Epithelial cell of prostate (primary cell): ENCODE results near the gene USP2.
"Not testable (repeated sequence)": the region's sequence is repeated elsewhere in the genome, so short reads cannot be mapped to it uniquely, and the experiment has no call there.

Experiments
- DNase-seq: peaks from one replicate; pipeline ENCODE4 v3.0.0-alpha.2; 2011; ENCODE audit warnings: low read depth, low spot score
- H3K27ac ChIP-seq: fragments of 450-650 bp; 2 replicates; pipeline ENCODE4 v1.5.1; 2017; ENCODE audit warnings: mild to moderate bottlenecking

The USP2 gene

DNA sequence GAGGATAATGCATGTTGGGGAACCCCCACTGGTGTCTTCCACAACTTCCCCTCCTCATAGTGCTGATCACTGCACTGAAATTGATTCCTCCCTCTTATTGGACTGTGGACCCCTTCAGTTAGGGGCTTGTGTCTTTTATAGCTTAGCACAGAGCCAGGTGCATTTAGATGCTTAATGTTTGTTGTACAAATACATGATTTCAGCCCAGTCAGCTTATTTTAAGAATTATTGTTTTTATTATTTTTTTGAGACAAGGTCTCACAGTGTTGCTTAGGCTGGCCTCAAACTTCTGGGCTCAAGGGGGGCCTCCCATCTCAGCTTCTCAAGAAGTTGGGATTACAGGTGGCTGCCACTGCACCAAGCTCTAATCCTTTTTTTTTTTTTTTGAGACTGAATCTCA lies 33.2 kb upstream of the USP2 start:
- DNase-seq = no peak
- H3K27ac ChIP-seq = no peak overlapping the region

DNA sequence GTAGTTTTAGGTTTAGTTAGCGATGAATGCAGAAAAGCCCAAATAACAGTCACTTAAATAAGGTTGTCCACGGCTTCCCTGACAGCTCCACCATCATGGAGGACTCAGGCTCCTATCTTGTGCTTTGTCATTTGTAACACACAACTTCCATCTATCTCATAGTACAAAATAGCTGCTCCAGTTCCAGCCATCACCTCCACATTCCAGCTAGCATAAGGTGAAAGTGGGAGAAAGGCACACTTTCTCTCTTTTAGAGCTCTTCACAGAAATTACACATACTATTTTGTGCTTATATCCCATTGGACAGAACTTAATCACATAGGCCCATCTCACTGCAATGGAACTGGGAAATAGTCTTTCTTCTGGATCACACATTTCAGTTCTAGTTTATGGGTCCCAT lies 32.8 kb upstream of the USP2 start:
- no peak for DNase-seq
- no peak overlapping the region for H3K27ac ChIP-seq

DNA sequence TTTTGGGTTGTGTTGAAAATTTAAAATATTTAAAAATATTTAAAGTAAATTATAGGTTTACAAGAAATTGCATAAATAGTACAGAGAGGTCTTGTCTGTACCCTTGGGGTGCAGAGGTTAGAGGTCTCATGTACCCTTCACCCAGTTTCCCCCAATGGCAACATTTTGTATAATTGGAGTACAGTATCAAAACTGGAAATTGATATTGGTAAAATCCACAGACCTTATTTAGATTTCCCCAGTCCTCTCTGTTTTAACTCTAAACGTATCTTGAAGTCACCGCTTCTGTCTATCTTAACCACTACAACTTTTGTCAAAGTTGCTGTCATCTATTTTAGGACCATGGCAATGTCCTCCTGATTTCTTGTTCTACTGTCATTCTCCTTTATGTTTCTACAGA lies 30.6 kb upstream of the USP2 start:
- H3K27ac ChIP-seq = no peak overlapping the region

DNA sequence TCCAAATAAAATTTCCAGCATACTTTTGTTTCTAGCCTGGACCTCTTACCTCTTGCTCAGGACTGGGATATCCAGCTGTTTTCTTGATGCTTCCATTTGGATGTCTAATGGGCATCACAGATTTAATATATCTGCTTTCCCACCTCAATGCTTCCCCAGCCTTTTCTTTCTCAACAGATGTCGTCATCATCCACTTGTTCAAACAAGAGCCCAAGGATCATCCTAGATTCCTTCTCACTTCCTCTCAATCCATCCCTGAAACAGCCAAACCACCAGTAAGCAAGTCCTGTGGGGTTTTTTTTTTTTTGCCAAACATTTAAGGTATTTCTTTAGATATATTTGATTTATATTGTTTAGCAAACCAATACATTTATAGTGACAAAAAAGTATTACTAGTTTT lies 29.0 kb upstream of the USP2 start:
- H3K27ac ChIP-seq = no peak overlapping the region
- no peak for DNase-seq

More for the DNA sequence above, 30.6 kb upstream of the USP2 start:
- no peak for DNase-seq

DNA sequence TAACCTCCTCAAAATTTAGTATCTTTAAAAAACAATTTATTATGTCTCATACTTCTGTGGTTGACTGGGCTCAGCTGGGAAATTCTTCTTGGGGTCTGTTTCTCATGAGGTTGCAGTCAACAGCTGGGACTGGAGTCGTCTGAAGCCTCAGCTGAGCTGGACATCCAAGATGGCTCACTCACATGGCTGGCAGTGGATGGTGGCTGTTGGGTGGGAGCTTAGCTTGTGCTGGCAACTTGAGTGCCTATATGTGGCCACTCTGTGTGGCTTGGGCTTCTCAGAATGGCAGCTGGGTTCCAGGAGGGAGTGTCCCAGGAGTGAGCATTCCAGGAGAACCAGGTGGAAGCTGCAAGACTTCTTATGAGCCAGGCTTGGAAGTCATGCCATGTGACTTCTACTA lies 28.2 kb upstream of the USP2 start:
- no peak for DNase-seq

DNA sequence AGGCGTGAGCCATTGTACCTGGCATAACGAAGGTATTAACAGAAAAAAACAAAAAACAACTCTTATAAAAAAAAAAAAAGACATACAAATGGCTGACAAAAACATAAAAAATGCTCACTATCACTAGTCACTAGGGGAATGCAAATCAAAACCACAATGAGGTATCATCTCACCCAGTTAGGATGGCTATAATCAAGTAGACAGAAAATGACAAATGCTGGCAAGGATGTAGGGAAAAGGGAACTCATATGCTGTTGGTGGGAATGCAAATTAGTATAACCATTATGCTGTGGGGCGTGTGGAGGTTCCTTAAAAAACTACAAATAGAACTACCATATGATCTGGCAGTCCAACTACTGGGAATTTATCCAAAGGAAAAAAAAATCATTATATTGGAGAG lies 24.5 kb upstream of the USP2 start:
- no peak for DNase-seq
- no peak overlapping the region for H3K27ac ChIP-seq

More for the DNA sequence above, 28.2 kb upstream of the USP2 start:
- H3K27ac ChIP-seq = no peak overlapping the region

DNA sequence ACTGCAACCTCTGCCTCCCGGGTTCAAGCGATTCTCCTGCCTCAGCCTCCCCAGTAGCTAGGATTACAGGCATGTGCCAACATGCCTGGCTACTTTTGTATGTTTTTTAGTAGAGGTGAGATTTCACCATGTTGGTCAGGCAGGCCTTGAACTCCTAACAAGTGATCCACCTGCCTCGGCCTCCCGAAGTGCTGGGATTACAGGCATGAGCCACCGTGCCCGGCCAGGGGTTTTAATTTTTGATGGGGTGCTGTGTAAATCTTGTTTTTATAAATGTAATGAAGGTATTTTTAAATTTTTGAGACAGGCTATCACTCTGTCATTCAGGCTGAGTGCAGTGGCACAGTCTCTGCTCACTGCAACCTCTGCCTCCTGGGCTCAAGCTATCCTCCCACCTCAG lies 24.0 kb upstream of the USP2 start:
- not testable (repeated sequence) for DNase-seq, H3K27ac ChIP-seq

DNA sequence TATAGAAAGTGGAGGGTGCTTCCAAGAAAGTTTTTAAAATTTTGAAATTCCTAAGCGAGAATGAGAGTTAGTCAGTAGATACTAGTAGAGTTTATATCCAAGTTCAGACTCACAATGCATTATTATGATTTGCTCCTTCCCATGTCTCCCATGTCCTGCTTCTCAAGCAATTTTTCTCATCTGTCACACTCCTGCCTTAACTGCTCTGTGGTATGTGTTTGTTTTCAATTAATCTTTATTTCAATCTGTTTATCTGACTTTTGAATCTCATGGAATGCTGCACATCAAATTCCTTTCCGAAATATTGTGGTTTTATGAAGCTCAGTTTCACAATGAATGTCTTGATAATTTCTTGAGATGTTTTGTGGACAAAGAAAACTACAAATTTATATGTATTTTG lies 23.4 kb upstream of the USP2 start:
- H3K27ac ChIP-seq = no peak overlapping the region
- no peak for DNase-seq

DNA sequence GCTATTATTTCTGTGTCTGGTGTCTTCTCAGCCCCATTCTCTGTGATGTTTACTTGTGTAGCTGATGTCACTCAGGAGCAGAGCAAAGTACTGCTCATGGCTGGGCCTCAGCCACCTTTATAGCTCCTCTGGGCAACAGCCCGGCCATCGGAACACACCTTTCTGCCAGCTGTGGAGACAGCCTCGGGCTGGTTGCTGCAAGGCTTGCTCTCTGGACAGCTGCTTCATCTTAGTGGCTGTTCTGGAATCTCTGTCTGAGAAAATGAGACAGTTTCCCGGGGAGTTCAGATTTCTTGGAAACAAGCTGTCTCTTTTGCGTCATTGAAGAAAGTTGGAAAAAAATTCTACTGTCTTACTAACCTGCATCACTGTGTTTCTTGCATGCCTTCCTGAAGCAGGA lies 21.5 kb upstream of the USP2 start:
- DNase-seq = no peak
- H3K27ac ChIP-seq = no peak overlapping the region

DNA sequence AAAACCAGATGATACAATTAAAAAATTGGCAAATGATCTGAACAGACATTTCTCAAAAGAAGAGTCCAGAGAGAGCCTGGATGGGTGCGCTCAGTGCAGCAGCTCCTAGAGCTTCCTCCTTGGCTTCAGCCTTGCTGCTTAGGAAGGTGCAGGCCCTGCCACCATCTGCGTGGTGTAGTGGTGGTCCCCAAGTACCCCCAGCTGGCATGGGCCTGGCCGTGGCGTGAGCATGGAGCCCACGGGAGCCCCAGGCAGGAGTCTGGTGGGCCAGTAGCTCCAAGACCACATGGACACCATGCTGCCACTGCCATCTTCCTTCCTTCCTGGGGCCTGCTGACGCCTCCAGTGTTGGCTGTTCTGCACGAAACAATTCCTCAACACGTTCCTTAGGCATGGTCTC lies 21.0 kb upstream of the USP2 start:
- no peak overlapping the region for H3K27ac ChIP-seq
- DNase-seq = no peak

DNA sequence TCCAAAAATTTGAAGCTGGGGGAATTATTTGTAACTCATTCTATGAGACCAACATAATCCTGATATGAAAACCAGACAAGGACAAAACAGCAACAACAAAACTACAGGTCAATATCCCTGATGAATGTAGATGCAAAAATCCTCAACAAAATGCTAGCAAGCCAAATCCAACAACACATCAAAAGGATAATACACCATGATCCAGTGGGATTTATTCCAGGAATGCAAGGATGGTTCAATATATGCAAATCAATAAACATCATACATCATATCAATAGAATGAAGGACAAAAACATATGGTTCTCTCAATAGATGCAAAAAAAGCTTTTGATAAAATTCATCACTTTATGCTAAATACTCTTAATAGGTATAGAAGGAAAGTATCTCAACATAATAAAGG lies 19.4 kb upstream of the USP2 start:
- H3K27ac ChIP-seq = no peak overlapping the region
- no peak for DNase-seq

DNA sequence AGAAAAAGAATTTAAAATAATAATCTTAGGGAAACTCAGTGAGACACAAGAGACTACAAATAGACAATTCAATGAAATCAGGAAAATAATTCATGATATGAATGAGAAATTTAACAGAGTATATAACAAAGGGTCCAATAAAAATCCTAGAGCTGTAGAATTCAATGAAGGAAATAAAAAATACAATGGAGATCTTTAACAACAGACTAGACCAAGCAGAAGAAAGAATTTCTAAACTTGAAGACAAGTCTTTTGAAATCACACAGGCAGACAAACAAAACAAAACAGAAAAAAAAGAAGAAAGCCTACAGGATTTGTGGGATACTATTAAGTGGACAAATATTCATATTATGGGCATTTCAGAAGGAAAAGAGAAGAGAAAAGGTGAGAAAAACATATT lies 16.2 kb upstream of the USP2 start:
- no peak overlapping the region for H3K27ac ChIP-seq
- no peak for DNase-seq

DNA sequence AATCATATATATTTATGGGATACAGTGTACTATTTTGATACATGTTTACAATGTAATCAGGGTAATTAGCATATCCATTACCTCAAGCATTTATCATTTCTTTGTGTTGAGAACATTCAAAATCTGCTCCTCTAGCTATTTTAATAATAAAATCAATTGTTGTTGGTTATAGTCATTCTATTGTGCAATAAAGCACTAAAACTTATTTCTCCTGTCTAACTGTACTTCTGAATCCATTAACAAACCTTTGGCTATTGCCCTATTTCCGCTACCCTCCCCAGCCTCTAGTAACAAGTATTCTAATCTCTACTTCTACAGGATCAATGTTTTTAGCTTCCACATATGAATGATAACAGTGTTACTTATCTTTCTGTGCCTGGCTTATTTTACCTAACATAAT lies 15.3 kb upstream of the USP2 start:
- no peak overlapping the region for H3K27ac ChIP-seq

DNA sequence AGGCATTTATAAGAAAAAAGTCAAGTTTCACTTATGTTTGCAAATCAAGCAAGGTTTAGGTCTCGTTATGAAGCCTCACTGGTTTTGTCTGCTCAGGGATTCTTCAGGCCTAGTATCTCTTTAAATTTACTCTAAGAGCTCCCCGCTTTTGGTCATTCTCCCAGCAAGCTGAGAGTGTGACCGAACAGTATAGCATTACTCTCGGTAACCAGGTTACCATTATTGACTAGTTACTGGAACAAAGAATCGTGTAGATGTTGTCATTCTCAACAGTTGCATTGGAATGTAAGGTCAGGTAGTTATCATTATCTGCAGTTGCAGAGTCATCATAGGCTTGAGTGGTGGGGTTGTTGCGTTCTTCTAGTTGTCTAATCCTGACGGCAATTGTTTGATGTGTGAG lies 9.8 kb upstream of the USP2 start:
- H3K27ac ChIP-seq = no peak overlapping the region
- no peak for DNase-seq

More for the DNA sequence above, 15.3 kb upstream of the USP2 start:
- DNase-seq = no peak

DNA sequence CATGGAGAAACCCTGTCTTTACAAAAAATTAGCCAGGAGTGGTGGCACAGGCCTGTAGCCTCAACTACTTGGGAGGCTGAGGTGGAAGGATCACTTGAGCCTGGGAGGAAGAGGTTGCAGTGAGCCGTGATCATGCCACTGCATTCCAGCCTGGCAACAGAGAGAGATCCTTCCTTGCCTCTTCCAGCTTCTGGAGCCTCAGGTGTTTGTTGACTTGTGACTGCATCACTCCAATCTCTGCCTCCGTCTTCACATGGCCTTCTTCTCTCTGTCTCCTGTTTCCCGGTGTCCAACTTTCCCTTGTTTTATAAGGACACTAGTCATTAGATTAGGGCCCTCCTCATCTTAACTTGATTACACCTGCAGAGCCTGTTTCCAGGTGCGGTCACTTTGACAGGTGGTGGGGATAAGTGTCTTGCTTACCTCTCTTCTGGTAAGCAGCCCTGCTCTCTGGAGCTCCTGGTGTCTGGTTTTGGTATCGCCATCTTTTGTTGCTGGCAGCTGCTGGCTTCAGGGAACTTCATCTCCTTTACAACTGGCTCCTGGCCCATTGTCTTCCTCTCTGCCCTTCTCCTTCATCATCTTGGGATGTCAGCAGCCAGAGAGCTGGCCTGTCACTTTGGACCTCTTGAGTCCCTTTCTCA lies 8.2 kb upstream of the USP2 start:
- H3K27ac ChIP-seq = no peak overlapping the region
- DNase-seq = no peak

DNA sequence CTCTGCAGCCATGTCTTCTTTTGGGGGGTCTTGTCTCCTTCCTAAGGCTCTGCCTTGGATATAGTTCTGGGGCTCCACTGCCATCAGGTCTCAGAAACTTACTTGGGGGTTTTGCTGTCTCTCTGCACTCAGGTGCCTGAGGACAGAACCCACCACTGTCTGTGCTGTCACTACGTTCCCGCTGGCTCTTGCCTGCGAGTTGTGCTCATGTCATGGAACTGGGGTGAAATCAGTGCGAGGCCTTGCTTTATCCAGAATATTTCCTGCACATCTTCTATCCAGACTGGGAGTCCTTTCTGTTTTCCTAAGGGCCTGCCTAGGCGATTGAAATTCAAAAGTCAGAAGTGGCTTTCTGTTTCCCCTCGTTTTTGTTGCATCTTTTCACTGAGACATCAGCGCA lies 6.6 kb upstream of the USP2 start:
- H3K27ac ChIP-seq = no peak overlapping the region
- no peak for DNase-seq

DNA sequence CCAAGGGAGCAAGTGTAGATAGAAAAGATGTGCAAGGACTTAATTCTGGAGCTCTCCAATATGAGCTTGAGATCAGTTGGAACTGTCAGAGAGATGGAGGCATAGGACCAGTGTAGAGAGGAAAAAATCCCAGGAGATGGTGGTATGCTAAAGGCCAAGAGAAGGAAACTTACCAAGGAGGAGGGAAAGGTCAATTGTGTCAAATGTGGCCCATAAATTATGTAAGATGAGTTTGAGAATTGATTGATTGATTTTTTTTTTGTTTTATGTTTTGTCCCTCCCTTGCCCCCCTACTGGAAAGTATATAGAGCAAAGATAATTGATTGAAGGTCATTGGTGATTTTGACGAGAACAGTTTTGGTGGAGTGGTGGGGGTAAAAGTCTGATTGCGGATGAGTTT lies 2.8 kb upstream of the USP2 start:
- no peak overlapping the region for H3K27ac ChIP-seq
- no peak for DNase-seq

DNA sequence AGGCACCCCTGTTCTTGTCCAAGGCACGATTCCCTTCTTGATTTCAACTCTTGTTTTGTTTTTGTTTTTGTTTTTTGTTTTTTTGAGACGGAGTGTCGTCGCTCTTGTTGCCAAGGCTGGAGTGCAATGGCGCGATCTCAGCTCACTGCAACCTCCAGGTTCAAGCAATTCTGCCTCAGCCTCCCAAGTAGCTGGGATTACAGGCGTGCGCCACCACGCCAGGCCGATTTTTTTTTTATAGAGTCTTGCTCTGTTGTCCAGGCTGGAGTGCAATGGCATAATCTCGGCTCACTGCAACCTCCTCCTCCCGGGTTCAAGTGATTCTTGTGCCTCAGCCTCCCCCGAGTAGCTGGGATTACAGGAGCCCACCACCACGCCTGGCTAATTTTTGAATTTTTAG lies 1.0 kb upstream of the USP2 start:
- DNase-seq = not testable (repeated sequence)

DNA sequence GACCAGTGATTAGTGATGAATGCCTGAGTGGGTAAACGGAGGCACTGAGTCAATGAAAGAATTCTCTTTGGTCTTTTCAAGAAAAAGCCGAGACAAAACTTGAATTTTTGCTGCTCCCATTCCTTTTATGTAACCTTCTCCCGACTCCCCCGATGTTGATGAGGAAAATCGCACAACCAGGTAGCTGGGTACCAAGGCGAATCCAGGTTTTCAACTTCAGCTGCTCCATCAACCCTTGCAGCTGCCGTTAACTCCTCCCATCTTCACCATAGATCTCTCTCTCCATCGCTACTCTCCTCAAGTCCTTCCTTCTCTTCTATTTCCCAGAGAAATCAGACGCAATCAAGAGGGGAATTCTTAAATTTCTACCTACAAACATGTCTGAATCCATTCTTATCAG lies 611 bp upstream of the USP2 start:
- H3K27ac ChIP-seq = no peak overlapping the region

More for the DNA sequence above, 1.0 kb upstream of the USP2 start:
- not testable (repeated sequence) for H3K27ac ChIP-seq

DNA sequence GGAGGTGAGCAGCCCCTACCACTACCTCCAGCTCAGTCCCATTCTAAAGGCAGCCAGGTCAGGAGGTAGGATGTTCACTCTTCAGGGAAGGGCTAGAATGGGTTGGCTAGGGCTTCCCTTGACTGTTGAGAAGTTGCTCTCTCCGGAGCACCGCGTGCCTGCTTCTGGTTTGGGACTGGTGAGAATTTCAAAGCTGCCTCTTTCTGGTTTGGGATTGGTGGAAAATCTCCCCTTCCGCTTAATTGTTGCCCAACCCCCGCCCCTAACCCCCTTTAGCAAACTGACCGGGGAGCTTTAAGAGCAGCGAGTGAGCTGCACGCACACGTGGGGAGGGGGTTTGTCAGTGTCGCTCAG lies 686 bp downstream of the USP2 start:
- peak overlapping the region; percentile 18 for H3K27ac ChIP-seq
- DNase-seq = no peak

More for the DNA sequence above, 611 bp upstream of the USP2 start:
- DNase-seq = no peak

DNA sequence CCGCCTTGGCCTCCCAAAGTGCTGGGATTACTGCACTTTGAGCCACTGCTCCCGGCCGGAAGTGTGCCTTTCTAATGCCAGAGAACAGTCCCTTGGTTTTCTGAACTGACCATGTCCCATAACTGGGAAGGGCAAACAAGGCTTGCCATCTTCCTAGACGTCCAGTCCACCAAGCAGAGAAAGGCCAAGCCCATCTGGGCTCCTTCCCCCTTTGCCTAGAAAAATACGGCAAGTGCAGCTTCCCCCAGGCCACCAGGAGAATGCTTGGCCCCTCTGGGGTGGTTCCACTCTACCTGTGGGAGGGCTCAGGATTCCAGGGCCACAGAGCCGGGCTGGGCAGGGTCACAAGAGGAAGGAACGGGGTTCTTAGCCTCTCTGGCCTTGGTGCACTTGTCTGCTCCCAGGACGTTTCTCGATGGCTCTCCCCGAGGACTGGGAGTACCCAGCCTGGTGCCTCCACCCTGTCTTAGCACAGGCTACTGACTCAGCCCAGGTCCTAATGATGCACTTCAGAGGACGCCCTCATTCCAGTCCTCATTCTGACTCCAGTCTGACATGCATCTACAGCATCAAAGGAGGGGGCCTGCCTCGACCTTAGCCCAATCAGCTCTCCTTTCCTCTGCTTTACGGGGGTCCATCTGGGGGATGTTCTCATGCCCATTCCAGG lies 1.2 kb downstream of the USP2 start:
- no peak for DNase-seq
- peak overlapping the region; percentile 18 for H3K27ac ChIP-seq

DNA sequence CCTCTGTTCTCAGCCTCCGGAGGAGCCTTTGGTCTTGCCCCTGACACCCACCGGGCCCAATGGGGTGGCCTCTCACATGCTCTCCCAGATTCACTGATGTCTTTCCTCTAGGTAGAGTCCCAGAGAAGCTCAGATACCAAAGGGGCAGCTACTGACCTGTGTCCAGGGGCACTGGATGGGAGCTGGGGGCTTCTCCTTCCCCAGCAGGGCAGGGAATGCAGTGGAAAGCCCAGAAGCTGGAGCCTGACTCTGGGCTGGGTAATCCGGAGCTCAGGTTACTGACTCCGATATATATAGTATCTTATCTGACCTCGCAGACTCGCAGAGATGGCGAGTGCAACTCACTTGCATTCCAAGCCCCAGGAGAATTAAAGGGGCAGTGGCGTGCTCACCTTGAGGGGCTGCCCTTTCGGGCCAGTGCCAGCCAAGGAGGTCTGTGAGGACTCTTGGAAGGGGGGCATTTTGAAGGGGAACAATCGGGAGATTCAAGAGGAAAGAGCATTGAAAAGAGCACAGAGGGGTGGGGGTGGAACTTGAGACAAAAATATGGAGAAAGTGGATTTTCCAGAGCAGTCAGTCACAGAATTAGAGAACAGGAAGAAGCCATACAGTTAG lies 2.5 kb downstream of the USP2 start:
- DNase-seq = no peak
- no peak overlapping the region for H3K27ac ChIP-seq
